ENCODE data around the gene CUL1.

CUL1 gene

GRCh38 chr7:148804343-148805235 is 105.9 kb downstream of the CUL1 start:
- no peak for DNase-seq (ENCODE audit: low spot score)

GRCh38 chr7:148806187-148806586 is 107.5 kb downstream of the CUL1 start:
- no peak for DNase-seq (ENCODE audit: low spot score)

- DNase-seq (ENCODE audit: low spot score): no peak
Observed at GRCh38 chr7:148807436-148807835, 108.7 kb downstream of the CUL1 start.

- no peak for DNase-seq (ENCODE audit: low spot score)
Observed at GRCh38 chr7:148809856-148810255, 111.2 kb downstream of the CUL1 start.

- DNase-seq (ENCODE audit: low spot score): no peak
Observed at GRCh38 chr7:148811892-148812291, 113.2 kb downstream of the CUL1 start.

- no peak for DNase-seq (ENCODE audit: low spot score)
Observed at GRCh38 chr7:148813890-148814289, 115.2 kb downstream of the CUL1 start.

GRCh38 chr7:148814922-148815559 is 116.3 kb downstream of the CUL1 start:
- no peak for DNase-seq (ENCODE audit: low spot score)

GRCh38 chr7:148815612-148816011 is 116.9 kb downstream of the CUL1 start:
- no peak for DNase-seq (ENCODE audit: low spot score)

GRCh38 chr7:148819697-148820360 is 121.1 kb downstream of the CUL1 start:
- DNase-seq (ENCODE audit: low spot score): peak; percentile 55

GRCh38 chr7:148821422-148821821 is 122.7 kb downstream of the CUL1 start:
- DNase-seq (ENCODE audit: low spot score): no peak

GRCh38 chr7:148824864-148825263 is 126.2 kb downstream of the CUL1 start:
- DNase-seq (ENCODE audit: low spot score): no peak

- no peak for DNase-seq (ENCODE audit: low spot score)
Observed at GRCh38 chr7:148825338-148825737, 126.6 kb downstream of the CUL1 start.

GRCh38 chr7:148828965-148829364 is 130.3 kb downstream of the CUL1 start:
- no peak for DNase-seq (ENCODE audit: low spot score)

- no peak for DNase-seq (ENCODE audit: low spot score)
Observed at GRCh38 chr7:148830897-148831692, 132.4 kb downstream of the CUL1 start.

- DNase-seq (ENCODE audit: low spot score): no peak
Observed at GRCh38 chr7:148831782-148832181, 133.1 kb downstream of the CUL1 start.

GRCh38 chr7:148834605-148835004 is 135.9 kb downstream of the CUL1 start:
- DNase-seq (ENCODE audit: low spot score): no peak

- no peak for DNase-seq (ENCODE audit: low spot score)
Observed at GRCh38 chr7:148835854-148836253, 137.2 kb downstream of the CUL1 start.

- no peak for DNase-seq (ENCODE audit: low spot score)
Observed at GRCh38 chr7:148838905-148839304, 140.2 kb downstream of the CUL1 start.

GRCh38 chr7:148847815-148848734 is 149.4 kb downstream of the CUL1 start:
- DNase-seq (ENCODE audit: low spot score): no peak

GRCh38 chr7:148849393-148850098 is 150.8 kb downstream of the CUL1 start:
- no peak for DNase-seq (ENCODE audit: low spot score)

Measured in GM03348 (cell line).